Neuronal stem cell (in vitro differentiated cells): ENCODE results near the gene ELOVL2.

Experiments used
- DNase-seq: peaks from one replicate; pipeline ENCODE4 v3.0.0-alpha.2; 2013; ENCODE audit warnings: low spot score
- H2AFZ ChIP-seq: one replicate; pipeline ENCODE4 v1.6.1; 2013; ENCODE audit warnings: mild to moderate bottlenecking, low read length, inconsistent platforms
- H2AK5ac ChIP-seq: 2 replicates; pipeline ENCODE4 v1.6.1; 2013; ENCODE audit warnings: low read depth, mild to moderate bottlenecking, inconsistent platforms, low read length, moderate library complexity, mixed read lengths
- H2BK120ac ChIP-seq: 2 replicates; pipeline ENCODE4 v1.6.1; 2013; ENCODE audit warnings: low read depth, mild to moderate bottlenecking, inconsistent platforms, low read length, moderate library complexity, mixed read lengths
- H2BK12ac ChIP-seq: one replicate; pipeline ENCODE4 v1.6.1; 2013; ENCODE audit warnings: low read length, inconsistent platforms
- H2BK15ac ChIP-seq: 2 replicates; pipeline ENCODE4 v1.6.1; 2013; ENCODE audit warnings: mild to moderate bottlenecking, low read length, inconsistent platforms, mixed read lengths
- H2BK5ac ChIP-seq: one replicate; pipeline ENCODE4 v1.6.1; 2013; ENCODE audit warnings: inconsistent platforms, mild to moderate bottlenecking, low read length, moderate library complexity
- H3K14ac ChIP-seq: one replicate; pipeline ENCODE4 v1.6.1; 2013; ENCODE audit warnings: low read length, inconsistent platforms
- H3K18ac ChIP-seq: 2 replicates; pipeline ENCODE4 v1.6.1; 2013; ENCODE audit warnings: low read length, inconsistent platforms
- H3K23ac ChIP-seq: 2 replicates; pipeline ENCODE4 v1.6.1; 2013; ENCODE audit warnings: low read depth, mild to moderate bottlenecking, mixed read lengths, low read length, inconsistent platforms; ENCODE audit not compliant: poor library complexity
- H3K27ac ChIP-seq: replicated peaks from 3 replicates; pipeline ENCODE4 v1.5.1; 2013; ENCODE audit warnings: low read length, inconsistent platforms
- H3K27me3 ChIP-seq, 3 experiments: 2 replicates each; pipeline ENCODE4 v1.6.1; 2013; ENCODE audit warnings: low read length in 3 of 3, mild to moderate bottlenecking in 2 of 3, inconsistent platforms in 1 of 3, low read depth in 1 of 3, mixed read lengths in 1 of 3, moderate library complexity in 1 of 3; ENCODE audit not compliant: control insufficient read depth in 3 of 3, insufficient read depth in 3 of 3
- H3K36me3 ChIP-seq, 2 donors: replicated peaks in 1 of 2; 2 replicates each; pipeline ENCODE4 v1.6.1; 2013; ENCODE audit warnings: low read length in 2 of 2; ENCODE audit not compliant: control insufficient read depth in 2 of 2, insufficient read depth in 2 of 2
- H3K4ac ChIP-seq: 2 replicates; pipeline ENCODE4 v1.6.1; 2013; ENCODE audit warnings: inconsistent platforms, mild to moderate bottlenecking, low read length, moderate library complexity
- H3K4me1 ChIP-seq, 2 donors: 1 replicate in 1 of 2; 2 replicates in 1 of 2; pipeline ENCODE4 v1.6.1; 2013; ENCODE audit warnings: low read length in 2 of 2, low read depth in 1 of 2; ENCODE audit not compliant: control insufficient read depth in 2 of 2, insufficient read depth in 1 of 2
- H3K4me2 ChIP-seq: one replicate; pipeline ENCODE4 v1.6.1; 2013; ENCODE audit warnings: mild to moderate bottlenecking, low read length, inconsistent platforms; ENCODE audit not compliant: insufficient read depth, poor library complexity, severe bottlenecking
- H3K4me3 ChIP-seq, 2 donors: 2 replicates each; pipeline ENCODE4 v1.5.1; 2013; ENCODE audit warnings: low read length in 2 of 2, mild to moderate bottlenecking in 2 of 2, inconsistent platforms in 1 of 2, moderate library complexity in 1 of 2
- H3K79me1 ChIP-seq: one replicate; pipeline ENCODE4 v1.6.1; 2013; ENCODE audit warnings: low read depth, mild to moderate bottlenecking, inconsistent platforms, low read length, moderate library complexity
- H3K9ac ChIP-seq: one replicate; pipeline ENCODE4 v1.6.1; 2013; ENCODE audit warnings: mild to moderate bottlenecking, low read depth, low read length, inconsistent platforms; ENCODE audit not compliant: poor library complexity
- H3K9me3 ChIP-seq, 2 donors: replicated peaks in 1 of 2; 2 replicates each; pipeline versions ENCODE3 to v1.6.1; 2013; ENCODE audit warnings: low read length in 2 of 2, mild to moderate bottlenecking in 2 of 2, inconsistent platforms in 1 of 2, low read depth in 1 of 2, mixed read lengths in 1 of 2, moderate library complexity in 1 of 2; ENCODE audit not compliant: control insufficient read depth in 2 of 2, insufficient read depth in 1 of 2
- H4K8ac ChIP-seq: one replicate; pipeline ENCODE4 v1.6.1; 2013; ENCODE audit warnings: low read depth, mild to moderate bottlenecking, inconsistent platforms, low read length, moderate library complexity
- H4K91ac ChIP-seq: one replicate; pipeline ENCODE4 v1.6.1; 2013; ENCODE audit warnings: low read length, low read depth, mild to moderate bottlenecking, inconsistent platforms; ENCODE audit not compliant: poor library complexity
- WGBS, 2 donors: extraction: QIAGEN DNeasy Blood & Tissue Kit; methylation state at CpG; one replicate each; pipeline ENCODE4 v1.1.7; 2013; ENCODE audit warnings: missing lambda C conversion rate in 2 of 2, mixed read lengths in 1 of 2; ENCODE audit not compliant: insufficient read length in 2 of 2, insufficient replicate concordance in 1 of 2; ENCODE audit errors: extremely low coverage in 2 of 2; 5-methylcytosine and 5-hydroxymethylcytosine counted together

The ELOVL2 gene

GRCh38 chr6:11030904-11031303 is 13.2 kb downstream of the ELOVL2 start:
- H3K14ac ChIP-seq, result no peak overlapping the region
- H3K4me2 ChIP-seq, result no peak overlapping the region
- no CpG with 5 or more reads among the region's 4 CpGs for WGBS, 2 donors
- H3K9ac ChIP-seq, result no peak overlapping the region
- H4K91ac ChIP-seq, result no peak overlapping the region
- no peak overlapping the region for H2BK15ac ChIP-seq
- no peak overlapping the region for H2BK120ac ChIP-seq
- H3K9me3 ChIP-seq, result no peaks in the 10 kb centered on the region
- H3K4ac ChIP-seq, result no peak overlapping the region
- H2BK5ac ChIP-seq, result no peak overlapping the region
- no peak overlapping the region for H2AK5ac ChIP-seq
- no peaks in the 10 kb centered on the region for H3K36me3 ChIP-seq
- peaks cover 1% of the 10 kb centered on the region for H3K79me1 ChIP-seq
- H2BK12ac ChIP-seq, result no peak overlapping the region
- no peak overlapping the region for H3K23ac ChIP-seq
- no peak overlapping the region for H3K4me3 ChIP-seq
- no peak for DNase-seq
- no peak overlapping the region for H2AFZ ChIP-seq
- no peak overlapping the region for H3K18ac ChIP-seq
- H3K27ac ChIP-seq, result no peak overlapping the region
- H4K8ac ChIP-seq, result no peak overlapping the region
- H3K4me1 ChIP-seq, result peaks cover 5 to 15% of the 10 kb centered on the region in 2 donors
- H3K27me3 ChIP-seq, result no peaks in the 10 kb centered on the region

- Histone ChIP-seq H2AFZ (no peak overlapping the region), H2BK120ac (no peak overlapping the region), H3K79me1 (no peaks in the 10 kb centered on the region), H3K4me3 (no peak overlapping the region), H3K18ac (no peak overlapping the region), H3K27me3 (no peaks in the 10 kb centered on the region), H3K14ac (no peak overlapping the region), H2BK5ac (no peak overlapping the region), H3K4me1 (peaks cover 8 to 10% of the 10 kb centered on the region in 2 donors), H2BK12ac (no peak overlapping the region), H3K23ac (no peak overlapping the region), H2AK5ac (no peak overlapping the region), H2BK15ac (no peak overlapping the region), H3K27ac (no peak overlapping the region), H4K8ac (no peak overlapping the region), H3K4ac (no peak overlapping the region), H3K9ac (no peak overlapping the region), H3K36me3 (no peaks in the 10 kb centered on the region), H3K9me3 (no peaks in the 10 kb centered on the region), H3K4me2 (no peak overlapping the region), H4K91ac (no peak overlapping the region)
- WGBS, 2 donors, result no CpG with 5 or more reads among the region's 11 CpGs
- no peak for DNase-seq
These were observed 15.1 kb downstream of the ELOVL2 start for GRCh38 chr6:11028959-11029358.

GRCh38 chr6:11027565-11028110 is 16.5 kb downstream of the ELOVL2 start:
- H2BK15ac ChIP-seq, result no peak overlapping the region
- no peak overlapping the region for H3K14ac ChIP-seq
- no peak overlapping the region for H3K18ac ChIP-seq
- no peak overlapping the region for H3K4me2 ChIP-seq
- WGBS, 2 donors, result no CpG with 5 or more reads among the region's 4 CpGs
- peaks cover 8 to 13% of the 10 kb centered on the region in 2 donors for H3K4me1 ChIP-seq
- no peaks in the 10 kb centered on the region for H3K79me1 ChIP-seq
- DNase-seq, result no peak
- H2AK5ac ChIP-seq, result no peak overlapping the region
- H3K23ac ChIP-seq, result no peak overlapping the region
- no peak overlapping the region for H3K27ac ChIP-seq
- H3K9me3 ChIP-seq, result no peaks in the 10 kb centered on the region
- H3K4me3 ChIP-seq, result no peak overlapping the region
- H4K91ac ChIP-seq, result no peak overlapping the region
- H2BK120ac ChIP-seq, result no peak overlapping the region
- no peak overlapping the region for H2AFZ ChIP-seq
- no peaks in the 10 kb centered on the region for H3K36me3 ChIP-seq
- no peak overlapping the region for H3K4ac ChIP-seq
- H3K9ac ChIP-seq, result no peak overlapping the region
- H2BK12ac ChIP-seq, result no peak overlapping the region
- no peak overlapping the region for H4K8ac ChIP-seq
- no peaks in the 10 kb centered on the region for H3K27me3 ChIP-seq
- no peak overlapping the region for H2BK5ac ChIP-seq

DNA sequence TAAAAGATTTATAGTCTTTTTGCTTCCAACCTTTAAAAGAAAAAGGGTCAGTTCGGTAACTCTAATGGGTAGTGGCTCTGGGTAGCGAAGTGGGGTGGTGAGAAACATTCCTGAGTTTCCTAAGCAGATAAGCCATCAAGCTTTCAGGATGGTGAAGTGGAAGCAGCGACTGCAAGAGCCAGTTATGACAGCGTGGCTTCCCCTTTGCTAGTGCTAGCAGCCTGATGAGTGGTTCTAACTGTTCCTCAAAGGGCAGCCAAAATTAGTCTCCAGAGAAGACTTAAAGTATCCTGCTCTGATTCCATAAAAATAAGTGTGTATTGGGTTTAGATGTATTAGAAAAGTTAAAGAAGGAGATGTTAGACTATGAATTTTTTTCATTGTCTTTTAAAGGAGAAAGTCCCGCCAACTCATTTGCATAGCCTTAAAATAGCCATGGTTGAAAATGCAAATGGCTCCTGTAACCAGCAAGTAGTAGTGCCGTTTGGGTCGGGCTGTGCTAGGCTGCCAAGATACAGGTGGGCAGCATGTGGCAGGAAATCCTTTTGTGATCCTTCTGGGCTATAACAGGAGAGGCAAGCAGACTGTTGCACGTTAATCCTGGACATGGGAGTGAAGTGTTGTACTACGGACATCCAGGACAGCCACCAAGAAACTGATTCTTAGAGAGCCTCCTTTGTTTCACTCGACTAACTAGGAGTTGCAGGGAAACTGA is 18.0 kb downstream of the ELOVL2 start:
- Histone ChIP-seq H2BK120ac (no peak overlapping the region), H4K8ac (no peak overlapping the region), H3K14ac (no peak overlapping the region), H3K4ac (no peak overlapping the region), H2BK5ac (no peak overlapping the region), H2BK12ac (no peak overlapping the region), H3K27me3 (no peaks in the 10 kb centered on the region), H3K9ac (no peak overlapping the region), H4K91ac (no peak overlapping the region), H3K4me2 (peak overlapping the region; percentile 54), H3K27ac (no peak overlapping the region), H3K36me3 (no peaks in the 10 kb centered on the region), H2AK5ac (no peak overlapping the region), H3K9me3 (no peaks in the 10 kb centered on the region), H2BK15ac (no peak overlapping the region), H2AFZ (peak overlapping the region; percentile 54), H3K23ac (no peak overlapping the region), H3K4me1 (peaks cover 14 to 15% of the 10 kb centered on the region in 2 donors), H3K18ac (no peak overlapping the region), H3K79me1 (no peaks in the 10 kb centered on the region), H3K4me3 (no peak overlapping the region)
- DNase-seq, result no peak
- WGBS, 2 donors, result no CpG with 5 or more reads among the region's 10 CpGs
